ENCODE data around the gene ZNF605.

Gene ZNF605

GRCh38 chr12:132951649-132952048, 4.5 kb downstream of the ZNF605 start:
- Histone ChIP-seq H3K4me3 (ENCODE audit: low read depth, low read length) (no peak overlapping the region), H3K36me3 (replicated peaks) (peaks cover 12% of the 10 kb centered on the region), H3K27me3 (replicated peaks) (no peaks in the 10 kb centered on the region), H3K27ac (no peak overlapping the region)
- in situ Hi-C loops (cut with HindIII; ENCODE audit: low pct_ligation_motif_present, low sequenced_read_pairs) = no loop called here
- DNase-seq = no peak
- no peak for TF ChIP-seq CTCF (IDR thresholded peaks at IDR 0.05; ENCODE audit: low read depth, low read length, missing control alignments)

GRCh38 chr12:132950844-132951535, 5.1 kb downstream of the ZNF605 start:
- Histone ChIP-seq H3K27ac (no peak overlapping the region), H3K27me3 (replicated peaks) (no peaks in the 10 kb centered on the region), H3K36me3 (replicated peaks) (peaks cover 15% of the 10 kb centered on the region), H3K4me3 (ENCODE audit: low read depth, low read length) (no peak overlapping the region)
- no peak for TF ChIP-seq CTCF (IDR thresholded peaks at IDR 0.05; ENCODE audit: low read depth, low read length, missing control alignments)
- in situ Hi-C loops (cut with HindIII; ENCODE audit: low pct_ligation_motif_present, low sequenced_read_pairs) = no loop called here
- no peak for DNase-seq

GRCh38 chr12:132949936-132950837, 5.9 kb downstream of the ZNF605 start:
- peaks cover 20% of the 10 kb centered on the region for H3K36me3 ChIP-seq (replicated peaks)
- no peak for TF ChIP-seq CTCF (IDR thresholded peaks at IDR 0.05; ENCODE audit: low read depth, low read length, missing control alignments)
- no peak overlapping the region for H3K27ac ChIP-seq
- DNase-seq = no peak
- H3K4me3 ChIP-seq (ENCODE audit: low read depth, low read length) = no peak overlapping the region
- H3K27me3 ChIP-seq (replicated peaks) = no peaks in the 10 kb centered on the region
- in situ Hi-C loops (cut with HindIII; ENCODE audit: low pct_ligation_motif_present, low sequenced_read_pairs) = no loop called here

- H3K4me3 ChIP-seq (ENCODE audit: low read depth, low read length) = no peak overlapping the region
- in situ Hi-C loops (cut with HindIII; ENCODE audit: low pct_ligation_motif_present, low sequenced_read_pairs) = no loop called here
- H3K36me3 ChIP-seq (replicated peaks) = peaks cover 36% of the 10 kb centered on the region
- no peak overlapping the region for H3K27ac ChIP-seq
- no peak for TF ChIP-seq CTCF (IDR thresholded peaks at IDR 0.05; ENCODE audit: low read depth, low read length, missing control alignments)
- no peak for DNase-seq
- H3K27me3 ChIP-seq (replicated peaks) = no peaks in the 10 kb centered on the region
These were observed 7.7 kb downstream of the ZNF605 start for GRCh38 chr12:132948146-132949066.

- no peak overlapping the region for H3K4me3 ChIP-seq (ENCODE audit: low read depth, low read length)
- no peak overlapping the region for H3K27ac ChIP-seq
- TF ChIP-seq CTCF (IDR thresholded peaks at IDR 0.05; ENCODE audit: low read depth, low read length, missing control alignments) = no peak
- H3K27me3 ChIP-seq (replicated peaks) = no peaks in the 10 kb centered on the region
- DNase-seq = no peak
- peaks cover 54% of the 10 kb centered on the region for H3K36me3 ChIP-seq (replicated peaks)
- in situ Hi-C loops (cut with HindIII; ENCODE audit: low pct_ligation_motif_present, low sequenced_read_pairs) = no loop called here
These were observed 9.8 kb downstream of the ZNF605 start for GRCh38 chr12:132946246-132946820.

Measured in brain microvascular endothelial cell (primary cell).